K562 (cell line): ENCODE data around the gene PEX11B. TPM values are rescaled to one million over a fixed set of nuclear protein-coding genes. Genes with fewer than 3 reads are reported as not detected.

ENCODE experiments used
- POLR2AphosphoS5 ChIP-seq: IDR thresholded peaks from 2 replicates; pipeline ENCODE4 v1.6.1; 2011; ENCODE audit warnings: mild to moderate bottlenecking, low read depth, low read length, moderate library complexity; ENCODE audit not compliant: control insufficient read depth, insufficient read depth
- POLR2G ChIP-seq: fragments of 200-400 bp; formaldehyde crosslinking; IDR thresholded peaks from 2 replicates; pipeline ENCODE4 v1.6.1; 2017; ENCODE audit warnings: low read depth, mild to moderate bottlenecking, antibody characterized with exemption, low read length, moderate library complexity
- polyA plus RNA-seq, 8 experiments: library from polyadenylated mRNA; depleted of rRNA in 4 of 8; stranded (reverse) in 5 of 8; unstranded in 3 of 8; fragments of >200 nt; fragmentation: Nextera tagmentation in 2 of 8; fragmentation: Illumina TruSeq in 1 of 8; extraction: Ambion mirVana in 2 of 8; extraction: Trizol in 1 of 8; gene quantifications; 2 replicates each; pipeline versions ENCODE4 v1.2.1 to v1.2.3, GENCODE V29; 2011 to 2014; ENCODE audit warnings: inconsistent platforms in 1 of 8, missing spikeins in 1 of 8
- total RNA-seq, 7 experiments: library from RNA; depleted of rRNA in 6 of 7; stranded (reverse); fragments of >200 nt in 6 of 7; fragmentation: Illumina TruSeq in 2 of 7; extraction: Trizol in 2 of 7; gene quantifications; 2 replicates each; pipeline versions ENCODE4 v1.2.1 to v1.2.3, GENCODE V29; 2011 to 2021; ENCODE audit warnings: low replicate concordance in 1 of 7
- TF ChIP-seq, protein P1 (sequence below): sonication (generic); formaldehyde crosslinking; IDR thresholded peaks from 2 replicates; pipeline ENCODE4 v1.8.0; 2023; ENCODE audit warnings: missing genetic modification reagents, mild to moderate bottlenecking, borderline replicate concordance
- TF ChIP-seq, protein P2 (sequence below), 2 experiments: fragments of 450-650 bp; formaldehyde crosslinking in 1 of 2; IDR thresholded peaks; 2 replicates each; pipeline versions ENCODE4 v1.4.0 to v1.6.1; 2014 to 2020; ENCODE audit warnings: mild to moderate bottlenecking in 2 of 2, borderline replicate concordance in 1 of 2, low read depth in 1 of 2
- TF ChIP-seq, protein P3 (sequence below), 2 experiments: fragments of 450-650 bp; IDR thresholded peaks; 2 replicates each; pipeline ENCODE4 v1.6.1; 2016

PEX11B gene
- total and polyA plus RNA-seq, 9 of the 15 experiments (the other 6 are each of a cell fraction or from before 2014, with no cell fraction given): 13.2 to 60.0 (median 21.7) TPM

DNA sequence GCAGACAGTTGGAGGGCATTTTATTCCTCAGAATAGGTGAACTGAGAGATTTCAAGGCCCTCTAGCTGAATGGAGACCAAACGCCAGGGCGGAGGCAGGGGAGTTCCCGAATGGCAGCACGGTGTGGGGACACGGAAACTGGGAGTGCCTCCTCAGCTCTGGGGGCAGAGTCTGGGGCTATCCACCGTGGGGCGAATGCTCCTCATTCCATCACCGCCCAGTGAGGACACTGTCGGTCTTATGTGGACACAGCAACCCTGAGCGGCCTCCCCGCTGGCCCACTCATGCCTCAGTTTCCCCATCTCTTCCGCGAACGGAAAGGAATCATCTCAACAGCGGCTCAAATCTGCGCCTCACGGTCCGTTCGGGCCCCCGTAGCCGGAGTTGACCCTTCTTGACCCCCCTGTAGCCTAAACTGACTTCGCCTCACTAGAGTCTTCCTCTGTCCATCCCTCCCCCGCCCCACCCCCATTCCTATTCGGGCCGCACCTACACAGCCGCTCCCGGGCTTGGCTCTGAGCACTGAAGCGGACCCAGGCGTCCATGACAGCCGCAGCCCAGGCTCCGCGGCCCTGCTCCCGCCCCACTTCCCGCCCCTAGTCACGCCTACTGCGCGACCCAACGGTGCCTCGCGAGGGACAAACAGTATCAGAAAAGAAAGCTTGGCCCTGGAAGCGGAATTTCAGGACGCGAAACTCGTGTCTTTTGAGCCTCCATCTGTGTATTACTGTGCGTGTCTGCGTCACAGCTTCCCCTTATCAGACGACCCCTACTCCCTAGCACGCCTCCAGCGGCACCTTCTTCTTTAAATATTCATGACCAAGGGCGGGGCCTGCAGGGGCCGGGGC, at the start of gene PEX11B (continued):
- TF ChIP-seq, protein P1, sequence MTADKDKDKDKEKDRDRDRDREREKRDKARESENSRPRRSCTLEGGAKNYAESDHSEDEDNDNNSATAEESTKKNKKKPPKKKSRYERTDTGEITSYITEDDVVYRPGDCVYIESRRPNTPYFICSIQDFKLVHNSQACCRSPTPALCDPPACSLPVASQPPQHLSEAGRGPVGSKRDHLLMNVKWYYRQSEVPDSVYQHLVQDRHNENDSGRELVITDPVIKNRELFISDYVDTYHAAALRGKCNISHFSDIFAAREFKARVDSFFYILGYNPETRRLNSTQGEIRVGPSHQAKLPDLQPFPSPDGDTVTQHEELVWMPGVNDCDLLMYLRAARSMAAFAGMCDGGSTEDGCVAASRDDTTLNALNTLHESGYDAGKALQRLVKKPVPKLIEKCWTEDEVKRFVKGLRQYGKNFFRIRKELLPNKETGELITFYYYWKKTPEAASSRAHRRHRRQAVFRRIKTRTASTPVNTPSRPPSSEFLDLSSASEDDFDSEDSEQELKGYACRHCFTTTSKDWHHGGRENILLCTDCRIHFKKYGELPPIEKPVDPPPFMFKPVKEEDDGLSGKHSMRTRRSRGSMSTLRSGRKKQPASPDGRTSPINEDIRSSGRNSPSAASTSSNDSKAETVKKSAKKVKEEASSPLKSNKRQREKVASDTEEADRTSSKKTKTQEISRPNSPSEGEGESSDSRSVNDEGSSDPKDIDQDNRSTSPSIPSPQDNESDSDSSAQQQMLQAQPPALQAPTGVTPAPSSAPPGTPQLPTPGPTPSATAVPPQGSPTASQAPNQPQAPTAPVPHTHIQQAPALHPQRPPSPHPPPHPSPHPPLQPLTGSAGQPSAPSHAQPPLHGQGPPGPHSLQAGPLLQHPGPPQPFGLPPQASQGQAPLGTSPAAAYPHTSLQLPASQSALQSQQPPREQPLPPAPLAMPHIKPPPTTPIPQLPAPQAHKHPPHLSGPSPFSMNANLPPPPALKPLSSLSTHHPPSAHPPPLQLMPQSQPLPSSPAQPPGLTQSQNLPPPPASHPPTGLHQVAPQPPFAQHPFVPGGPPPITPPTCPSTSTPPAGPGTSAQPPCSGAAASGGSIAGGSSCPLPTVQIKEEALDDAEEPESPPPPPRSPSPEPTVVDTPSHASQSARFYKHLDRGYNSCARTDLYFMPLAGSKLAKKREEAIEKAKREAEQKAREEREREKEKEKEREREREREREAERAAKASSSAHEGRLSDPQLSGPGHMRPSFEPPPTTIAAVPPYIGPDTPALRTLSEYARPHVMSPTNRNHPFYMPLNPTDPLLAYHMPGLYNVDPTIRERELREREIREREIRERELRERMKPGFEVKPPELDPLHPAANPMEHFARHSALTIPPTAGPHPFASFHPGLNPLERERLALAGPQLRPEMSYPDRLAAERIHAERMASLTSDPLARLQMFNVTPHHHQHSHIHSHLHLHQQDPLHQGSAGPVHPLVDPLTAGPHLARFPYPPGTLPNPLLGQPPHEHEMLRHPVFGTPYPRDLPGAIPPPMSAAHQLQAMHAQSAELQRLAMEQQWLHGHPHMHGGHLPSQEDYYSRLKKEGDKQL (CRISPR knock-in tag): no peak
- TF ChIP-seq, protein P2, sequence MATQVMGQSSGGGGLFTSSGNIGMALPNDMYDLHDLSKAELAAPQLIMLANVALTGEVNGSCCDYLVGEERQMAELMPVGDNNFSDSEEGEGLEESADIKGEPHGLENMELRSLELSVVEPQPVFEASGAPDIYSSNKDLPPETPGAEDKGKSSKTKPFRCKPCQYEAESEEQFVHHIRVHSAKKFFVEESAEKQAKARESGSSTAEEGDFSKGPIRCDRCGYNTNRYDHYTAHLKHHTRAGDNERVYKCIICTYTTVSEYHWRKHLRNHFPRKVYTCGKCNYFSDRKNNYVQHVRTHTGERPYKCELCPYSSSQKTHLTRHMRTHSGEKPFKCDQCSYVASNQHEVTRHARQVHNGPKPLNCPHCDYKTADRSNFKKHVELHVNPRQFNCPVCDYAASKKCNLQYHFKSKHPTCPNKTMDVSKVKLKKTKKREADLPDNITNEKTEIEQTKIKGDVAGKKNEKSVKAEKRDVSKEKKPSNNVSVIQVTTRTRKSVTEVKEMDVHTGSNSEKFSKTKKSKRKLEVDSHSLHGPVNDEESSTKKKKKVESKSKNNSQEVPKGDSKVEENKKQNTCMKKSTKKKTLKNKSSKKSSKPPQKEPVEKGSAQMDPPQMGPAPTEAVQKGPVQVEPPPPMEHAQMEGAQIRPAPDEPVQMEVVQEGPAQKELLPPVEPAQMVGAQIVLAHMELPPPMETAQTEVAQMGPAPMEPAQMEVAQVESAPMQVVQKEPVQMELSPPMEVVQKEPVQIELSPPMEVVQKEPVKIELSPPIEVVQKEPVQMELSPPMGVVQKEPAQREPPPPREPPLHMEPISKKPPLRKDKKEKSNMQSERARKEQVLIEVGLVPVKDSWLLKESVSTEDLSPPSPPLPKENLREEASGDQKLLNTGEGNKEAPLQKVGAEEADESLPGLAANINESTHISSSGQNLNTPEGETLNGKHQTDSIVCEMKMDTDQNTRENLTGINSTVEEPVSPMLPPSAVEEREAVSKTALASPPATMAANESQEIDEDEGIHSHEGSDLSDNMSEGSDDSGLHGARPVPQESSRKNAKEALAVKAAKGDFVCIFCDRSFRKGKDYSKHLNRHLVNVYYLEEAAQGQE (IDR thresholded peaks at IDR 0.05; ENCODE audit: borderline replicate concordance): no peak
- TF ChIP-seq, protein P2 (CRISPR knock-in tag; IDR thresholded peaks at IDR 0.05; ENCODE audit: low read depth): no peak
- TF ChIP-seq POLR2G: peak; percentile 83
- TF ChIP-seq, protein P3, sequence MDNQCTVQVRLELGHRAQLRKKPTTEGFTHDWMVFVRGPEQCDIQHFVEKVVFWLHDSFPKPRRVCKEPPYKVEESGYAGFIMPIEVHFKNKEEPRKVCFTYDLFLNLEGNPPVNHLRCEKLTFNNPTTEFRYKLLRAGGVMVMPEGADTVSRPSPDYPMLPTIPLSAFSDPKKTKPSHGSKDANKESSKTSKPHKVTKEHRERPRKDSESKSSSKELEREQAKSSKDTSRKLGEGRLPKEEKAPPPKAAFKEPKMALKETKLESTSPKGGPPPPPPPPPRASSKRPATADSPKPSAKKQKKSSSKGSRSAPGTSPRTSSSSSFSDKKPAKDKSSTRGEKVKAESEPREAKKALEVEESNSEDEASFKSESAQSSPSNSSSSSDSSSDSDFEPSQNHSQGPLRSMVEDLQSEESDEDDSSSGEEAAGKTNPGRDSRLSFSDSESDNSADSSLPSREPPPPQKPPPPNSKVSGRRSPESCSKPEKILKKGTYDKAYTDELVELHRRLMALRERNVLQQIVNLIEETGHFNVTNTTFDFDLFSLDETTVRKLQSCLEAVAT (IDR thresholded peaks at IDR 0.05): no peak
- TF ChIP-seq POLR2AphosphoS5: peak; percentile 12; the same call in 1 of the 2 replicates
